IPS-18c (cell line): Measurements from ENCODE around the gene DNM3.

Experiments used
- H3K4me3 ChIP-seq: 2 replicates; pipeline ENCODE4 v1.7.0; 2013; ENCODE audit warnings: low read depth, mild to moderate bottlenecking, low read length, moderate library complexity; ENCODE audit not compliant: insufficient read depth
- H3K9me3 ChIP-seq: one replicate; pipeline ENCODE4 v1.6.1; 2013; ENCODE audit warnings: mild to moderate bottlenecking, low read length, moderate library complexity; ENCODE audit not compliant: control insufficient read depth, insufficient read depth

Gene DNM3

GRCh38 chr1:171896936-171897703 lies 55.8 kb downstream of the DNM3 start:
- Histone ChIP-seq H3K4me3 (no peak overlapping the region), H3K9me3 (peaks cover 2% of the 10 kb centered on the region)

- H3K4me3 ChIP-seq = no peak overlapping the region
- H3K9me3 ChIP-seq = peaks cover under 1% of the 10 kb centered on the region
Observed at GRCh38 chr1:171898941-171899340, 57.6 kb downstream of the DNM3 start.

GRCh38 chr1:171899838-171900237 lies 58.5 kb downstream of the DNM3 start:
- Histone ChIP-seq H3K9me3 (no peaks in the 10 kb centered on the region), H3K4me3 (no peak overlapping the region)

GRCh38 chr1:171901245-171901644 lies 59.9 kb downstream of the DNM3 start:
- Histone ChIP-seq H3K9me3 (no peaks in the 10 kb centered on the region), H3K4me3 (no peak overlapping the region)

- Histone ChIP-seq H3K9me3 (no peaks in the 10 kb centered on the region), H3K4me3 (no peak overlapping the region)
Observed at GRCh38 chr1:171902527-171902926, 61.2 kb downstream of the DNM3 start.

- H3K4me3 ChIP-seq = no peak overlapping the region
- H3K9me3 ChIP-seq = no peaks in the 10 kb centered on the region
Observed at GRCh38 chr1:171904778-171905450, 63.6 kb downstream of the DNM3 start.

GRCh38 chr1:171909711-171910110 lies 68.4 kb downstream of the DNM3 start:
- Histone ChIP-seq H3K9me3 (no peaks in the 10 kb centered on the region), H3K4me3 (no peak overlapping the region)

- Histone ChIP-seq H3K9me3 (no peaks in the 10 kb centered on the region), H3K4me3 (no peak overlapping the region)
Observed at GRCh38 chr1:171910786-171911185, 69.5 kb downstream of the DNM3 start.

GRCh38 chr1:171911506-171911905 lies 70.2 kb downstream of the DNM3 start:
- Histone ChIP-seq H3K4me3 (no peak overlapping the region), H3K9me3 (no peaks in the 10 kb centered on the region)

GRCh38 chr1:171912509-171913175 lies 71.3 kb downstream of the DNM3 start:
- Histone ChIP-seq H3K9me3 (no peaks in the 10 kb centered on the region), H3K4me3 (no peak overlapping the region)

- H3K4me3 ChIP-seq = no peak overlapping the region
- no peaks in the 10 kb centered on the region for H3K9me3 ChIP-seq
Observed at GRCh38 chr1:171913385-171913784, 72.1 kb downstream of the DNM3 start.

GRCh38 chr1:171916315-171916771 lies 75.0 kb downstream of the DNM3 start:
- Histone ChIP-seq H3K9me3 (no peaks in the 10 kb centered on the region), H3K4me3 (no peak overlapping the region)

GRCh38 chr1:171917331-171917730 lies 76.0 kb downstream of the DNM3 start:
- Histone ChIP-seq H3K9me3 (no peaks in the 10 kb centered on the region), H3K4me3 (no peak overlapping the region)

GRCh38 chr1:171919891-171920887 lies 78.9 kb downstream of the DNM3 start:
- no peak overlapping the region for H3K4me3 ChIP-seq
- no peaks in the 10 kb centered on the region for H3K9me3 ChIP-seq

GRCh38 chr1:171922999-171923398 lies 81.7 kb downstream of the DNM3 start:
- no peaks in the 10 kb centered on the region for H3K9me3 ChIP-seq
- no peak overlapping the region for H3K4me3 ChIP-seq

- H3K9me3 ChIP-seq = peaks cover 2% of the 10 kb centered on the region
- H3K4me3 ChIP-seq = no peak overlapping the region
Observed at GRCh38 chr1:171929121-171929520, 87.8 kb downstream of the DNM3 start.

- Histone ChIP-seq H3K9me3 (peaks cover 2% of the 10 kb centered on the region), H3K4me3 (no peak overlapping the region)
Observed at GRCh38 chr1:171931752-171932151, 90.5 kb downstream of the DNM3 start.
